Glutamatergic neuron (in vitro differentiated cells): ENCODE data around the gene SPPL3. TPM values are rescaled to one million over a fixed set of nuclear protein-coding genes. Genes with fewer than 3 reads are reported as not detected.

Experiments used
- DNase-seq: peaks from one replicate; pipeline ENCODE4 v3.0.0; 2022
- H3K27ac Mint-ChIP-seq: one replicate; pipeline ENCODE4 v1.8.0; 2020; ENCODE audit warnings: mild to moderate bottlenecking, mixed read lengths, inconsistent platforms; ENCODE audit not compliant: unreplicated experiment
- H3K27me3 Mint-ChIP-seq: one replicate; pipeline ENCODE4 v1.8.0; 2020; ENCODE audit warnings: mild to moderate bottlenecking, moderate library complexity, mixed read lengths, inconsistent platforms; ENCODE audit not compliant: unreplicated experiment
- H3K36me3 Mint-ChIP-seq: one replicate; pipeline ENCODE4 v1.8.0; 2020; ENCODE audit warnings: mild to moderate bottlenecking, mixed read lengths, inconsistent platforms; ENCODE audit not compliant: unreplicated experiment
- H3K4me1 Mint-ChIP-seq: one replicate; pipeline ENCODE4 v1.8.0; 2020; ENCODE audit warnings: mild to moderate bottlenecking, low read depth, mixed read lengths, inconsistent platforms; ENCODE audit not compliant: unreplicated experiment
- H3K4me3 Mint-ChIP-seq: one replicate; pipeline ENCODE4 v1.8.0; 2020; ENCODE audit warnings: mild to moderate bottlenecking, mixed read lengths, inconsistent platforms; ENCODE audit not compliant: unreplicated experiment
- H3K9me3 Mint-ChIP-seq: one replicate; pipeline ENCODE4 v1.8.0; 2020; ENCODE audit warnings: mild to moderate bottlenecking, moderate library complexity, mixed read lengths, inconsistent platforms; ENCODE audit not compliant: unreplicated experiment
- CTCF ChIP-seq: fragments of 200-600 bp; sonication (generic); IDR thresholded peaks from one replicate; pipeline ENCODE4 v1.5.0; 2021; ENCODE audit not compliant: partially characterized antibody, unreplicated experiment
- total RNA-seq: library from RNA; stranded (reverse); fragmentation: NEBNext Ultra II Directional; extraction: Animal tissue kit (Norgen Biotek cat#: 25700); gene quantifications from one replicate; pipeline ENCODE4 v1.2.1, GENCODE V29; 2021; ENCODE audit not compliant: unreplicated experiment

Gene SPPL3
- total RNA-seq, 1 donor from 2014 or later = 53.4 TPM

GRCh38 chr12:120870415-120870814 lies 33.7 kb downstream of the SPPL3 start:
- H3K27ac Mint-ChIP-seq = no peak overlapping the region
- no peak overlapping the region for H3K4me3 Mint-ChIP-seq
- DNase-seq = no peak
- no peaks in the 10 kb centered on the region for H3K36me3 Mint-ChIP-seq
- TF ChIP-seq CTCF = no peak
- peaks cover 2% of the 10 kb centered on the region for H3K9me3 Mint-ChIP-seq
- H3K4me1 Mint-ChIP-seq = peaks cover 2% of the 10 kb centered on the region
- H3K27me3 Mint-ChIP-seq = no peaks in the 10 kb centered on the region

- Mint-ChIP-seq H3K36me3 (no peaks in the 10 kb centered on the region), H3K9me3 (peaks cover 2% of the 10 kb centered on the region), H3K27ac (no peak overlapping the region), H3K27me3 (no peaks in the 10 kb centered on the region), H3K4me3 (no peak overlapping the region), H3K4me1 (peaks cover 2% of the 10 kb centered on the region)
- no peak for DNase-seq
- no peak for TF ChIP-seq CTCF
Observed at GRCh38 chr12:120869376-120869775, 34.8 kb downstream of the SPPL3 start.

- no peak overlapping the region for H3K27ac Mint-ChIP-seq
- H3K4me3 Mint-ChIP-seq = no peak overlapping the region
- H3K9me3 Mint-ChIP-seq = peaks cover 2% of the 10 kb centered on the region
- no peaks in the 10 kb centered on the region for H3K27me3 Mint-ChIP-seq
- H3K4me1 Mint-ChIP-seq = no peaks in the 10 kb centered on the region
- DNase-seq = no peak
- H3K36me3 Mint-ChIP-seq = no peaks in the 10 kb centered on the region
- no peak for TF ChIP-seq CTCF
Observed at GRCh38 chr12:120866108-120866507, 38.0 kb downstream of the SPPL3 start.

GRCh38 chr12:120865098-120865497 lies 39.1 kb downstream of the SPPL3 start:
- no peak overlapping the region for H3K27ac Mint-ChIP-seq
- H3K9me3 Mint-ChIP-seq = no peaks in the 10 kb centered on the region
- no peaks in the 10 kb centered on the region for H3K27me3 Mint-ChIP-seq
- H3K36me3 Mint-ChIP-seq = no peaks in the 10 kb centered on the region
- H3K4me3 Mint-ChIP-seq = no peak overlapping the region
- DNase-seq = no peak
- no peak for TF ChIP-seq CTCF
- no peaks in the 10 kb centered on the region for H3K4me1 Mint-ChIP-seq

GRCh38 chr12:120862664-120863063 lies 41.5 kb downstream of the SPPL3 start:
- Mint-ChIP-seq H3K27me3 (no peaks in the 10 kb centered on the region), H3K4me1 (no peaks in the 10 kb centered on the region), H3K4me3 (no peak overlapping the region), H3K9me3 (peaks cover 3% of the 10 kb centered on the region), H3K36me3 (peaks cover 9% of the 10 kb centered on the region), H3K27ac (no peak overlapping the region)
- no peak for DNase-seq
- no peak for TF ChIP-seq CTCF
